G401.6 (cell line): ENCODE data around the gene LSM10.

ENCODE experiments used
- FAIRE-seq: peaks from 2 replicates; lab custom pipeline; 2012; peaks lifted over from hg19 to GRCh38; lab: Jason Lieb, UNC

LSM10 gene

DNA sequence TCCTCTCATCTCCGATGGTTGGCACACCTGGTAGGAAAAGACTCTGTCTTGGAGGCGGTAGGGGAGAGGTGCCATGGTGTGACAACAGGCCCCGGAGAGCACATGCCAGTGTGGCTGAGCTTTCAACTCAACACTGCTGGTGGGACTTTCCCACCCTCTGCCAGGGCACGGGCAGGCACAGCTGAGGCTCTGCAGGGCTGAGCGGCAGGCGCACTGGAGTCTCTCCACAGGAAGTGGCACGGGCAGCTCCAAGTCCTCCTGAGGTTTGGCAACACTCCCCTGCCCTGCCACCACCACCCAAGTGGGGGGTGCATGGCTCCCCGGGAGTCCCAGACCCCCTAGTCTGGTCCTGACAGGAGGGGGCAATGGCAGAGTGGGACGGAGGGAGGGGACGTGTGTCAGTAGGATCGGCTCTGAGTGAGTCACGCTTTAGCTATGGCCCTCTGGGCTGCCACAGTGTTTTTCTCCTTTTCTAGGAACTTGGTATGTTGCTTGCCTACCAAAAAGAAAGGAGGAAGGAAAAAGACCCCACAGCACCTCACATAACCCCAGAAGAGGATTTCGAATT lies 47.0 kb downstream of the LSM10 start:
- FAIRE-seq, result no peak

DNA sequence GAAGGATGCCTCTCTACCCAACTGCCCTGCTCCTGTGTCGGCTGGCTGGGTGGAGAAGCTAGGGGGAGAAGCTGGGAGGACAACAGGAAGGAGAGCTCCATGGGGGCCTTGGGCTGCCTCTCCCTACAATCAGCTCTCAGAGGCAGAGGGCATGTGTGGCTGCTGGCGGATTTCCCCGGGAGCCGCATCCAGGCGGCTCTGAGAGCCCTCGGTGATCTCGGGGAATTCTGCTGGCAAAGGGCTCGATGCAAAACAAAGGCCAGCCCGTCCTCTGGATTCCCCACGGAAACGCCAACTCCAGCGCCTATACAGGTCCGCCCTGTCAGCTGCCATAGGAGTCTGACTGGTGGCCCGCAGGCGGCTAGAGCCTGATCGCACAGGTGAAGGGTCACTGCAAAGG lies 47.9 kb downstream of the LSM10 start:
- no peak for FAIRE-seq

DNA sequence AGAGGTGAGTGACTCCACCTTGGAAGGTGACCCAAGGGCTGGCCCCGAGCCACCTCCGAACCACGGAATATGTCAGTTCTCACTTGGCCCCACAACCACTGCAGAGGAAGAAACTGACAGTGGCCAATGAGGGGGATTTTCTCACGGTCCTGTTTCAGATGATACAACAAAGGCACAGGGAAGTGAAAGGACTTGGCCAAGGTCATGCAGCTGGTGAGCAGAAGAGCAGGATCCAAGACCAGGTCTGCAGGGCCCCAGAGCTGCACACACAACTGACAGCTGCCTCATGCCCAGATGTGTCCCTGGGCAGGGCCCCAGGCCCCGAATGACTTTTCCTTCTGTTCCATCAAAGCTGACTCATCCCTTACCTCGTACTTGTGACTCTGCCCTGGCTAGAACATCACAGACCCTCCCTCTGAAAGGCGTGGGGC lies 48.5 kb downstream of the LSM10 start:
- FAIRE-seq, result no peak

DNA sequence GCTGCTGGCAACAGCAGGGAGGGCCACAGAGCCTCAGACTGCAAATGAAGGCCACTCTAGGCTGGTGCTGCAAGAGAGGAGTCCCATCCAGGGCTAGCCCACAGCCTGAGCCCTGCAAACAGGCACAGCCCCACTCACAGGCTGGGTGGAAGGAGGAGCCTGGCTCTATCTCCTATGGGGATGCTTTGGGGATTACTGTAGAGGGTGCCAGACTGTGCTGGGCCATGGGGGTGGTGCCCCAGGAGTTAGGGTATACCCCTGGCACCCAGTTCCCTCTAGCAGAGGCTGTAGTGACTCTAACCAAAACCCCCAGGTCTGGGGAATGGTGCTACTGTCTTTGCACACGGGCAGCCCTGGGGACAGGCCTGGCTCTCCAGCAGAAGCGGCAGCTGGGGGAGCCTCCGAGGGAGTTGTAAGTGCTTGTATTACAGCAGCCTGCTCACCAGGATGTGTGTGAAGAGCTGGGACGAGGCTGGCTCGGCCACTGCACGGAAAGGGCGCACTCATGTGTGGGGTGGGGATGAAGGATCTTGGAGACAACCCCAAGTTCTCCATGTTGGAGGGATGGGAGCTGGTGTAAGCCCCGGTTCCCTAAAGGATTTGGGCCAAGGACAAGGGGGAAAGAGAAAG lies 50.9 kb downstream of the LSM10 start:
- FAIRE-seq, result no peak

DNA sequence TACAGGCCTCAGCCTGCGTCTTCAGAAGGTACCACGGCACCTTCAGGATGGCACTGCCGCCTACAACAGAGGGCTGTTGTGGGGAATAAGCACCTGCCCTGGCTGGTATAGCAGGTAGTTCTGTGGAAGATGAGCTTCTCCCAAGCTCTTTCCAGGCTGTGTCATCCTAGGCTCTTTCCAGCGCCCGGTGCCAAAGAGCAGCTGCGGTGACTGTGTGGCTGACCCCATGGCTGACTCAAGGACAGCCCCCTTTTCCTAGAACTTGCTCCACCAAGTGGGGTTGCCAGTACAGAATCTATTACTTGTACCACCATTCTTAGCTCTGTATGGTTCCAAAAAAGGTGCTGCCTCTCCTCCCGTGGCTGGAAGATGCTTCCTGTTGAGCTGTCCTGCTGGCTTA lies 52.4 kb downstream of the LSM10 start:
- FAIRE-seq, result no peak

DNA sequence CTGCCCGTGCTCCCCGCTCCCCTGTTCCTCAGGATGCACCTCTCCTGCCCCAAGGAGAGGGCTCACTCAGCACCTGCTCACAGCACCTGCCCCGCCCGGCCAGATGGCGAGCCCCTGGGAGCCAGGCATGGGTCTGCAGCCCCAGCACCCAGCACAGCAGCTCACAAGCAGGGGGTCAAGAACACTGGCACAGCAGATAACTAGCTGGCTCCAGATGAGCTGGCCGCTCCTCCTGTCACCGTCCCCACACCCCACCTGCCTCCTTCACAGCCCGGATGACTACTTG lies 53.4 kb downstream of the LSM10 start:
- FAIRE-seq, result no peak

DNA sequence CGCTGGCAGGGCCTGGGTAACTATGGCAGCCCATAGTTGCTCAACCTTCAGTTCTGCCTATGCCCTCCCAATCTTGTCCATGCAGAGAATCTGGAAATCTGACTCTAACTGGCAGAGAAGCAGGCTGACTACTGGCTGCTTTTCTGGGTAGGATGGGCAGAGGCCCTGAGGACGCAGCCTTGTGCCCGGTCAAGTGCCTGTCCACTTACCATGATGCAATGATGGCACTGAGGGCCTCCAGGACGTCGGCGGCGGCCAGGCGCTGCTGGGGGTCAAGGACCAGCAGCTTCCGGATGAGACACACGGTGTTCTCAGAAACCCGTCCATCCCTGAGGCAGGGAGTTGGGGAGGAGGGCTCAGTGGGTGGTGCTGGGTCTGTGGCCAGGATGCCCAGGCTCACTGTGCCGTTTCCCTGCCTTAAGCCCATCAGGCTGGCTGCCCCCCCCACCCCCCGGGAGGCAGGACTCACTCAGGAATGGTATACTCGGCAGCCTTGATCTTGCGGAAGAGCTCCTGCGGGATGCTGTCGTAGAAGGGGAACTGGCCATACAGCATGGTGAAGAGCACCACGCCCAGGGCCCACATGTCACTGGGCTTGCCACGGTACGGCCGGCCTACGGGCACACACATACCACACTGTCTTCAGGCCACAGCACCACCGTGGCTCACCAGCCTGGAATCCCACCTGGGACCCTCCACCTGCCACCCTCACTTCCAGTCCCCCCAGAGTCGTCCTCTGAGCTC lies 53.9 kb downstream of the LSM10 start:
- FAIRE-seq, result no peak
